GM21447 (cell line): Measurements from ENCODE around the gene KIF26B.

Experiments
- ATAC-seq: cut with Tn5 transposase; IDR thresholded peaks from one replicate; pipeline ENCODE4 v1.9.1; 2021; ENCODE audit not compliant: unreplicated experiment

The KIF26B gene

GRCh38 chr1:245542365-245542764 lies 387.6 kb downstream of the KIF26B start:
- ATAC-seq: no peak

GRCh38 chr1:245544236-245544635 lies 389.5 kb downstream of the KIF26B start:
- no peak for ATAC-seq

GRCh38 chr1:245546875-245547274 lies 392.1 kb downstream of the KIF26B start:
- ATAC-seq: no peak

GRCh38 chr1:245549996-245550719 lies 395.4 kb downstream of the KIF26B start:
- ATAC-seq: no peak

- ATAC-seq: no peak
Measured at GRCh38 chr1:245550720-245551043, 395.9 kb downstream of the KIF26B start.

- no peak for ATAC-seq
Measured at GRCh38 chr1:245551536-245551935, 396.8 kb downstream of the KIF26B start.

- ATAC-seq: no peak
Measured at GRCh38 chr1:245552331-245552730, 397.5 kb downstream of the KIF26B start.

- ATAC-seq: no peak
Measured at GRCh38 chr1:245556057-245556456, 401.3 kb downstream of the KIF26B start.

- ATAC-seq: no peak
Measured at GRCh38 chr1:245558069-245558468, 403.3 kb downstream of the KIF26B start.

GRCh38 chr1:245560316-245560859 lies 405.6 kb downstream of the KIF26B start:
- no peak for ATAC-seq

GRCh38 chr1:245561665-245562234 lies 407.0 kb downstream of the KIF26B start:
- no peak for ATAC-seq

- ATAC-seq: no peak
Measured at GRCh38 chr1:245566134-245566533, 411.3 kb downstream of the KIF26B start.

- no peak for ATAC-seq
Measured at GRCh38 chr1:245566952-245567351, 412.2 kb downstream of the KIF26B start.

- no peak for ATAC-seq
Measured at GRCh38 chr1:245571815-245572294, 417.1 kb downstream of the KIF26B start.

- ATAC-seq: no peak
Measured at GRCh38 chr1:245572709-245573108, 417.9 kb downstream of the KIF26B start.

GRCh38 chr1:245575710-245576109 lies 420.9 kb downstream of the KIF26B start:
- no peak for ATAC-seq

- no peak for ATAC-seq
Measured at GRCh38 chr1:245576323-245576722, 421.5 kb downstream of the KIF26B start.

- ATAC-seq: no peak
Measured at GRCh38 chr1:245577191-245578157, 422.7 kb downstream of the KIF26B start.

- ATAC-seq: no peak
Measured at GRCh38 chr1:245578308-245578707, 423.5 kb downstream of the KIF26B start.

- no peak for ATAC-seq
Measured at GRCh38 chr1:245578771-245579170, 424.0 kb downstream of the KIF26B start.

- no peak for ATAC-seq
Measured at GRCh38 chr1:245579881-245580280, 425.1 kb downstream of the KIF26B start.
